Smooth muscle cell (in vitro differentiated cells): ENCODE data around the gene BPIFA3. TPM values are rescaled to one million over a fixed set of nuclear protein-coding genes. Genes with fewer than 3 reads are reported as not detected.

Source experiments
- DNase-seq: peaks from one replicate; lab custom pipeline; 2025; ENCODE audit not compliant: unreplicated experiment; lab: John Stamatoyannopoulos, UW
- H2AFZ ChIP-seq: fragments of 200-600 bp; sonication (generic); 2 replicates; pipeline ENCODE4 v1.6.0; 2016; ENCODE audit warnings: antibody characterized with exemption, low read depth, mild to moderate bottlenecking
- H3F3A ChIP-seq: fragments of 200-600 bp; sonication (generic); 2 replicates; pipeline ENCODE4 v1.6.0; 2017; ENCODE audit warnings: antibody characterized with exemption, low read depth
- H3K27ac ChIP-seq: fragments of 200-600 bp; sonication (generic); 2 replicates; pipeline ENCODE4 v1.5.1; 2016; ENCODE audit warnings: low read depth, mild to moderate bottlenecking
- H3K27me3 ChIP-seq: fragments of 200-600 bp; sonication (generic); 2 replicates; pipeline ENCODE4 v1.6.1; 2016; ENCODE audit warnings: low read depth, mild to moderate bottlenecking
- H3K36me3 ChIP-seq: fragments of 200-600 bp; sonication (generic); 2 replicates; pipeline ENCODE4 v1.5.1; 2016; ENCODE audit warnings: low read depth
- H3K4me1 ChIP-seq: fragments of 200-600 bp; sonication (generic); 2 replicates; pipeline ENCODE4 v1.5.1; 2016; ENCODE audit warnings: low read depth
- H3K4me2 ChIP-seq: fragments of 200-600 bp; sonication (generic); 2 replicates; pipeline ENCODE4 v1.6.0; 2016; ENCODE audit warnings: mild to moderate bottlenecking
- H3K4me3 ChIP-seq: fragments of 200-600 bp; sonication (generic); 2 replicates; pipeline ENCODE4 v1.5.1; 2016; ENCODE audit warnings: mild to moderate bottlenecking
- H3K79me2 ChIP-seq: fragments of 200-600 bp; sonication (generic); 2 replicates; pipeline ENCODE4 v1.6.0; 2016; ENCODE audit warnings: low read depth, mild to moderate bottlenecking
- H3K9ac ChIP-seq: fragments of 200-600 bp; sonication (generic); 2 replicates; pipeline ENCODE4 v1.6.0; 2016; ENCODE audit warnings: low read depth
- H3K9me3 ChIP-seq: fragments of 200-600 bp; sonication (generic); replicated peaks from 2 replicates; pipeline ENCODE4 v1.5.1; 2016; ENCODE audit warnings: low read depth
- H4K20me1 ChIP-seq: fragments of 200-600 bp; sonication (generic); 2 replicates; pipeline ENCODE4 v1.6.0; 2016; ENCODE audit warnings: low read depth
- WGBS: methylation state at CpG from one replicate; pipeline ENCODE4 v1.1.7; 2016; ENCODE audit warnings: low lambda C conversion rate; 5-methylcytosine and 5-hydroxymethylcytosine counted together
- polyA plus RNA-seq: library from polyadenylated mRNA; unstranded; fragments of >200 nt; fragmentation: Nextera tagmentation; extraction: Ambion mirVana; gene quantifications from 2 replicates; pipeline ENCODE4 v1.2.1, GENCODE V29; 2016
- total RNA-seq: library from RNA; depleted of rRNA; stranded (reverse); fragments of >200 nt; gene quantifications from 2 replicates; pipeline ENCODE4 v1.2.3, GENCODE V29; 2014
- TF ChIP-seq, protein P1 (sequence below): fragments of 200-600 bp; sonication (generic); IDR thresholded peaks from 2 replicates; pipeline ENCODE4 v1.5.1; 2017; ENCODE audit warnings: borderline replicate concordance, mild to moderate bottlenecking, antibody characterized with exemption; ENCODE audit not compliant: insufficient read depth, poor library complexity, severe bottlenecking

BPIFA3 gene
- total and polyA plus RNA-seq, 2 experiments from 2014 or later, result not detected

DNA sequence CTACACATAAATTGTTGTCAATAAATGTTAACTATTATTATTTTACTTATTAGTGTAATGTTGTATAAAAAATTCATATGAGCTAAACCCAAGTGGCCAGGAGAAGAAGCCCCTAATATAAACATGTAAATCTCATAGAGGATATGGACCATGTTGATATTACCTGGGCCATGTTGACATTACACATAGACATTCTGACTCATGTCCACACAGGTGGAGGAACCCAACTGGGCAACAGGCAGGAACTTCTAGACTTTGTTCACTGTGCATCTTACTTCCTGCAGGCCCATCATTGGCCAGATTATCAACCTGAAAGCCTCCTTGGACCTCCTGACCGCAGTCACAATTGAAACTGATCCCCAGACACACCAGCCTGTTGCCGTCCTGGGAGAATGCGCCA is 42.0 kb upstream of the BPIFA3 start:
- no peaks in the 10 kb centered on the region for H3K36me3 ChIP-seq
- H3K4me2 ChIP-seq, result no peak overlapping the region
- 93% methylated on average over 3 of the region's 3 CpGs for WGBS
- H3F3A ChIP-seq, result no peaks in the 10 kb centered on the region
- peaks cover under 1% of the 10 kb centered on the region for H3K9me3 ChIP-seq
- TF ChIP-seq, protein P1, sequence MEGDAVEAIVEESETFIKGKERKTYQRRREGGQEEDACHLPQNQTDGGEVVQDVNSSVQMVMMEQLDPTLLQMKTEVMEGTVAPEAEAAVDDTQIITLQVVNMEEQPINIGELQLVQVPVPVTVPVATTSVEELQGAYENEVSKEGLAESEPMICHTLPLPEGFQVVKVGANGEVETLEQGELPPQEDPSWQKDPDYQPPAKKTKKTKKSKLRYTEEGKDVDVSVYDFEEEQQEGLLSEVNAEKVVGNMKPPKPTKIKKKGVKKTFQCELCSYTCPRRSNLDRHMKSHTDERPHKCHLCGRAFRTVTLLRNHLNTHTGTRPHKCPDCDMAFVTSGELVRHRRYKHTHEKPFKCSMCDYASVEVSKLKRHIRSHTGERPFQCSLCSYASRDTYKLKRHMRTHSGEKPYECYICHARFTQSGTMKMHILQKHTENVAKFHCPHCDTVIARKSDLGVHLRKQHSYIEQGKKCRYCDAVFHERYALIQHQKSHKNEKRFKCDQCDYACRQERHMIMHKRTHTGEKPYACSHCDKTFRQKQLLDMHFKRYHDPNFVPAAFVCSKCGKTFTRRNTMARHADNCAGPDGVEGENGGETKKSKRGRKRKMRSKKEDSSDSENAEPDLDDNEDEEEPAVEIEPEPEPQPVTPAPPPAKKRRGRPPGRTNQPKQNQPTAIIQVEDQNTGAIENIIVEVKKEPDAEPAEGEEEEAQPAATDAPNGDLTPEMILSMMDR, result no peak
- H4K20me1 ChIP-seq, result no peaks in the 10 kb centered on the region
- DNase-seq, result no peak
- H3K4me3 ChIP-seq, result no peak overlapping the region
- H3K9ac ChIP-seq, result no peak overlapping the region
- H3K27me3 ChIP-seq, result peaks cover 14% of the 10 kb centered on the region
- H3K79me2 ChIP-seq, result no peaks in the 10 kb centered on the region
- no peak overlapping the region for H3K27ac ChIP-seq
- peaks cover 5% of the 10 kb centered on the region for H3K4me1 ChIP-seq
- H2AFZ ChIP-seq, result no peak overlapping the region

GRCh38 chr20:33176101-33176500 is 41.1 kb upstream of the BPIFA3 start:
- H3K4me1 ChIP-seq, result peaks cover 5% of the 10 kb centered on the region
- TF ChIP-seq, protein P1, result no peak
- no peaks in the 10 kb centered on the region for H4K20me1 ChIP-seq
- H3K4me2 ChIP-seq, result no peak overlapping the region
- H3K4me3 ChIP-seq, result no peak overlapping the region
- no peak overlapping the region for H3K9ac ChIP-seq
- H3K27ac ChIP-seq, result no peak overlapping the region
- H2AFZ ChIP-seq, result no peak overlapping the region
- no peaks in the 10 kb centered on the region for H3F3A ChIP-seq
- no peaks in the 10 kb centered on the region for H3K9me3 ChIP-seq
- no peak for DNase-seq
- 52% methylated on average over 3 of the region's 3 CpGs for WGBS
- peaks cover 14% of the 10 kb centered on the region for H3K27me3 ChIP-seq
- no peaks in the 10 kb centered on the region for H3K36me3 ChIP-seq
- H3K79me2 ChIP-seq, result no peaks in the 10 kb centered on the region

DNA sequence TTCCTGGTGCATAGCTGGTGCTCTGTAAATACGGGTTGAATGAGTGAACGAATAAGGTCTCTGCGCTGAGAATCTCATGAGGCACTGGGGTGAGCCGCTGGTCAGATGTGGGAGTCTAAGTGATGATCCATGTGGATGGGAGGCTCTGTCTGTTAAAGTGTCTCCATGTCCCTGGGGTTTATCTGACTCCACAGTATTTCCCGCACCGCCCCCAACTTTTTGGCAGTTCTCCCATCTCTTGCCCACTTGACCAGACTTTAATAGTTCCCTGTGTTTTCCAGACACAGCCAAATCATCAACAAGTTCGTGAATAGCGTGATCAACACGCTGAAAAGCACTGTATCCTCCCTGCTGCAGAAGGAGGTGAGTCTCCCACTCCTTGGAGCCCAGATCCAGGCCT is 39.3 kb upstream of the BPIFA3 start:
- no peaks in the 10 kb centered on the region for H3K79me2 ChIP-seq
- H3K4me2 ChIP-seq, result no peak overlapping the region
- TF ChIP-seq, protein P1, result no peak
- H3K27ac ChIP-seq, result no peak overlapping the region
- H3F3A ChIP-seq, result no peaks in the 10 kb centered on the region
- no peaks in the 10 kb centered on the region for H4K20me1 ChIP-seq
- WGBS, result 85% methylated on average over 9 of the region's 9 CpGs
- no peak overlapping the region for H2AFZ ChIP-seq
- no peaks in the 10 kb centered on the region for H3K36me3 ChIP-seq
- H3K4me3 ChIP-seq, result no peak overlapping the region
- DNase-seq, result no peak
- H3K27me3 ChIP-seq, result peaks cover 14% of the 10 kb centered on the region
- H3K9ac ChIP-seq, result no peak overlapping the region
- H3K9me3 ChIP-seq, result no peaks in the 10 kb centered on the region
- H3K4me1 ChIP-seq, result peaks cover 5% of the 10 kb centered on the region

- no peak for DNase-seq
- TF ChIP-seq, protein P1, result no peak
- Histone ChIP-seq H3K9me3 (no peaks in the 10 kb centered on the region), H2AFZ (no peak overlapping the region), H3K4me3 (no peak overlapping the region), H3K4me2 (no peak overlapping the region), H4K20me1 (no peaks in the 10 kb centered on the region), H3K27ac (no peak overlapping the region), H3F3A (no peaks in the 10 kb centered on the region), H3K9ac (no peak overlapping the region), H3K36me3 (no peaks in the 10 kb centered on the region), H3K27me3 (peaks cover 14% of the 10 kb centered on the region), H3K79me2 (no peaks in the 10 kb centered on the region), H3K4me1 (peaks cover 5% of the 10 kb centered on the region)
- 70% methylated on average over 6 of the region's 6 CpGs for WGBS
Measured at GRCh38 chr20:33178726-33179125, 38.4 kb upstream of the BPIFA3 start.
